Motor neuron (in vitro differentiated cells): ENCODE data around the gene TMEM240. TPM values are rescaled to one million over a fixed set of nuclear protein-coding genes. Genes with fewer than 3 reads are reported as not detected.
A peak's percentile ranks its signal among the peaks of the same experiment; 100 is the strongest.
"Not testable (repeated sequence)": the region's sequence is repeated elsewhere in the genome, so short reads cannot be mapped to it uniquely, and the experiment has no call there.

ENCODE experiments used
- ATAC-seq, 8 experiments: fragments of 200-7000 bp; cut with Tn5 transposase; replicated peaks in 6 of 8; 2 replicates each; pipeline ENCODE4 v1.8.0; 2021; ENCODE audit warnings: mild to moderate bottlenecking in 8 of 8, moderate library complexity in 8 of 8
- H3K27ac ChIP-seq, 2 donors: fragments of 250-450 bp; sonication (Bioruptor Pico); 2 replicates each; pipeline ENCODE4 v1.9.0; 2021; ENCODE audit warnings: antibody characterized with exemption in 2 of 2, mild to moderate bottlenecking in 2 of 2, moderate library complexity in 1 of 2
- H3K4me1 ChIP-seq, 2 donors: fragments of 250-450 bp; sonication (Bioruptor Pico); replicated peaks in 1 of 2; 2 replicates each; pipeline ENCODE4 v1.6.1; 2021; ENCODE audit warnings: antibody characterized with exemption in 2 of 2, mild to moderate bottlenecking in 2 of 2, moderate library complexity in 1 of 2
- H3K4me3 ChIP-seq, 5 donors: fragments of 250-450 bp; sonication (Bioruptor Pico); 2 replicates each; pipeline ENCODE4 v1.9.0; 2021; ENCODE audit warnings: antibody characterized with exemption in 5 of 5, mild to moderate bottlenecking in 5 of 5, moderate library complexity in 4 of 5
- WGBS, 10 experiments: fragments of 450-650 bp; shearing (Covaris generic); methylation state at CpG; one replicate each; pipeline ENCODE4 v1.0.0; 2022; 5-methylcytosine and 5-hydroxymethylcytosine counted together
- in situ Hi-C, 9 experiments: fragments of 400-800 bp; cut with MboI; loops; one replicate each; pipeline ENCODE4 v1.15.0; 2021; ENCODE audit warnings: low sequenced_read_pairs in 9 of 9, low pct_unique_long_range_greater_than_20kb in 2 of 9; ENCODE audit not compliant: unreplicated experiment in 9 of 9
- total RNA-seq, 8 experiments: library from RNA; unstranded; fragments of 300-600 nt; gene quantifications; 2 replicates each; pipeline versions ENCODE4 v1.2.3 to v1.2.4, GENCODE V29; 2022

Gene TMEM240
- total RNA-seq, 8 experiments from 2014 or later, result 0.61 to 14.0 (median 10.5) TPM

GRCh38 chr1:1565340-1565739 is 24.9 kb upstream of the TMEM240 start:
- in situ Hi-C loops, result no loop called here
- WGBS, 10 experiments, result 69 to 100% (median 93%) methylated on average over 3 to 9 of the region's 10 CpGs; no CpG with 5 or more reads in 4 of the 10 experiments
- peaks cover 6 to 8% of the 10 kb centered on the region in 2 donors for H3K4me1 ChIP-seq
- H3K27ac ChIP-seq, result no peak overlapping the region
- H3K4me3 ChIP-seq, result no peak overlapping the region
- no peak for ATAC-seq

GRCh38 chr1:1564268-1564667 is 23.8 kb upstream of the TMEM240 start:
- WGBS, 10 experiments, result 70 to 100% (median 92%) methylated on average over 1 to 17 of the region's 19 CpGs; no CpG with 5 or more reads in 4 of the 10 experiments
- Histone ChIP-seq H3K4me1 (peaks cover 6 to 8% of the 10 kb centered on the region in 2 donors), H3K27ac (peak overlapping the region in 1 of 2 donors; percentile 14), H3K4me3 (no peak overlapping the region)
- peak in 4 of 8 experiments; percentile 15 to 20 (median 18) for ATAC-seq
- in situ Hi-C loops, result no loop called here

- H3K27ac ChIP-seq, result no peak overlapping the region
- in situ Hi-C loops, result no loop called here
- H3K4me3 ChIP-seq, result no peak overlapping the region
- WGBS, 10 experiments, result 63 to 100% (median 89%) methylated on average over 2 to 10 of the region's 12 CpGs; no CpG with 5 or more reads in 1 of the 10 experiments
- peak in 2 of 8 experiments; percentile 34 to 35 for ATAC-seq
- H3K4me1 ChIP-seq, result peaks cover 6 to 8% of the 10 kb centered on the region in 2 donors
These were observed 23.3 kb upstream of the TMEM240 start for GRCh38 chr1:1563688-1564087.

- in situ Hi-C loops, result no loop called here
- Histone ChIP-seq H3K4me1 (peaks cover 0 to 2% of the 10 kb centered on the region in 2 donors), H3K27ac (no peak overlapping the region), H3K4me3 (no peak overlapping the region)
- 89 to 100% (median 100%) methylated on average over 1 to 14 of the region's 21 CpGs; no CpG with 5 or more reads in 5 of the 10 experiments for WGBS, 10 experiments
- ATAC-seq, result peak in 3 of 8 experiments; percentile 14 to 24 (median 21)
These were observed 22.3 kb upstream of the TMEM240 start for GRCh38 chr1:1562556-1563195.

- peak in 3 of 8 experiments; percentile 13 to 18 (median 16) for ATAC-seq
- in situ Hi-C loops, result no loop called here
These were observed 21.5 kb upstream of the TMEM240 start for GRCh38 chr1:1561801-1562470.

GRCh38 chr1:1560178-1560577 is 19.8 kb upstream of the TMEM240 start:
- Histone ChIP-seq H3K4me3 (no peak overlapping the region), H3K4me1 (peaks cover 4 to 5% of the 10 kb centered on the region in 2 donors), H3K27ac (no peak overlapping the region)
- in situ Hi-C loops, result no loop called here
- ATAC-seq, result no peak
- WGBS, 10 experiments, result 88 to 100% (median 97%) methylated on average over 1 to 8 of the region's 9 CpGs; no CpG with 5 or more reads in 4 of the 10 experiments

More at GRCh38 chr1:1561801-1562470, 21.5 kb upstream of the TMEM240 start:
- WGBS, 10 experiments, result 80 to 100% (median 93%) methylated on average over 1 to 10 of the region's 15 CpGs; no CpG with 5 or more reads in 3 of the 10 experiments
- no peak overlapping the region for H3K27ac ChIP-seq
- H3K4me1 ChIP-seq, result no peaks in the 10 kb centered on the region
- H3K4me3 ChIP-seq, result no peak overlapping the region

GRCh38 chr1:1559066-1559465 is 18.6 kb upstream of the TMEM240 start:
- Histone ChIP-seq H3K27ac (no peak overlapping the region), H3K4me3 (no peak overlapping the region), H3K4me1 (peaks cover 13% of the 10 kb centered on the region in 2 donors)
- 55 to 95% (median 92%) methylated on average over 4 to 17 of the region's 17 CpGs; no CpG with 5 or more reads in 2 of the 10 experiments for WGBS, 10 experiments
- no peak for ATAC-seq
- in situ Hi-C loops, result no loop called here

- WGBS, 10 experiments, result 40 to 83% (median 56%) methylated on average over 1 to 2 of the region's 4 CpGs; no CpG with 5 or more reads in 6 of the 10 experiments
- Histone ChIP-seq H3K4me1 (peaks cover 13% of the 10 kb centered on the region in 2 donors), H3K27ac (no peak overlapping the region), H3K4me3 (no peak overlapping the region)
- in situ Hi-C loops, result no loop called here
- no peak for ATAC-seq
These were observed 18.2 kb upstream of the TMEM240 start for GRCh38 chr1:1558591-1558990.

- H3K4me3 ChIP-seq, H3K27ac ChIP-seq, ATAC-seq, in situ Hi-C loops: not testable (repeated sequence)
- WGBS, 10 experiments, result 80 to 100% (median 100%) methylated on average over 1 to 6 of the region's 7 CpGs; no CpG with 5 or more reads in 1 of the 10 experiments
- peaks cover 13% of the 10 kb centered on the region in 2 donors for H3K4me1 ChIP-seq
These were observed 17.3 kb upstream of the TMEM240 start for GRCh38 chr1:1557688-1558087.

GRCh38 chr1:1556961-1557360 is 16.5 kb upstream of the TMEM240 start:
- ATAC-seq, in situ Hi-C loops, H3K4me3 ChIP-seq, H3K27ac ChIP-seq: not testable (repeated sequence)
- 54 to 100% (median 96%) methylated on average over 1 to 10 of the region's 11 CpGs; no CpG with 5 or more reads in 2 of the 10 experiments for WGBS, 10 experiments
- peaks cover 13% of the 10 kb centered on the region in 2 donors for H3K4me1 ChIP-seq

- Histone ChIP-seq H3K27ac (no peak overlapping the region), H3K4me1 (peaks cover 13% of the 10 kb centered on the region in 2 donors), H3K4me3 (no peak overlapping the region)
- no peak for ATAC-seq
- in situ Hi-C loops, result no loop called here
- WGBS, 10 experiments, result 82 to 100% (median 94%) methylated on average over 1 to 6 of the region's 6 CpGs; no CpG with 5 or more reads in 1 of the 10 experiments
These were observed 16.1 kb upstream of the TMEM240 start for GRCh38 chr1:1556505-1556904.

- H3K4me1 ChIP-seq, result peaks cover 13% of the 10 kb centered on the region in 2 donors
- in situ Hi-C loops, result no loop called here
- ATAC-seq, result peak; percentile 77 to 98 (median 96)
- no peak overlapping the region for H3K4me3 ChIP-seq
- 0 to 100% (median 33%) methylated on average over 1 to 21 of the region's 31 CpGs; no CpG with 5 or more reads in 3 of the 10 experiments for WGBS, 10 experiments
- H3K27ac ChIP-seq, result peak overlapping the region; percentile 76 to 89
These were observed 14.8 kb upstream of the TMEM240 start for GRCh38 chr1:1554926-1555915.
